Measurements from ENCODE around the gene ADAM12.
"Not testable (repeated sequence)": the region's sequence is repeated elsewhere in the genome, so short reads cannot be mapped to it uniquely, and the experiment has no call there.

ADAM12 gene

GRCh38 chr10:126256864-126257263, 131.4 kb downstream of the ADAM12 start:
- no peak for DNase-seq

DNA sequence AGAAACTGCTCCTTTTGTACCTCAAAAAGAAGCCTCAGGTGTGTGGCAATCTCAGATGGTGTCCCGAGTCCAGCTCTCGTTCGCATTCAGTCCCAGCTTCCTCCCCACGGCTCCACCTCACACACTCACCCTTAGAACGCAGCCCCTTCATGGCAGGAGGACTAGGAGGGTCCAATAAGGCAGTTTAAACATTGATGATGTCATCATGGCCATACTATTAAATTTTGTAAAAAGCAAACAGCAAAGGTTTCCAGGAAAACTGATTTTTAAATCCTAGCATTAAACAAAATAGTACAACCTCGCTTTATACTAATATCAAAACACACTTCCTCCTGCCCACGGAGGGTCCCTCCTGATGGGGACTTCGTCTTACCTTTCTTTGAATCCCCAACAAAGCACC, 133.0 kb downstream of the ADAM12 start:
- no peak for DNase-seq

DNA sequence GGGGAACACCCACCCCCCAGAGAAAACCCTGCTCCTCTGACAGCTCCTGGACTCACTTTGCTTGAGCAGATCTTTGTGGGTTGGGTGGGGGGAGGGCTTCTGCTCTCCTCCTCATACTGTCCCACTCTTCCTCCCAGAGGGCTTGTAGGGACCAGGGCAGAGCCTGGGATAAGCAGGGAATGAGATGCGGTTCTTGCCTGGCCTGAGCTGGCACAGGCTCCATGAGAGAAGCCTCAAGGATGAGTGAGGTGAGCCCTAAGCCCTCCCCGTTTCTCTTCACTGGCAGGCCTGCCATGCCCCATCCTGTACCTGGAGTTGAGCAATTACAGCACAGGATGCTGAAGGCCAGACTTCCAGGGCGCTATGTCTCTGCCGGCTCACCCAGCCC, 134.7 kb downstream of the ADAM12 start:
- no peak for DNase-seq

- DNase-seq: no peak
Observed at GRCh38 chr10:126252884-126253610, 135.2 kb downstream of the ADAM12 start.

GRCh38 chr10:126251778-126252407, 136.4 kb downstream of the ADAM12 start:
- no peak for DNase-seq

DNA sequence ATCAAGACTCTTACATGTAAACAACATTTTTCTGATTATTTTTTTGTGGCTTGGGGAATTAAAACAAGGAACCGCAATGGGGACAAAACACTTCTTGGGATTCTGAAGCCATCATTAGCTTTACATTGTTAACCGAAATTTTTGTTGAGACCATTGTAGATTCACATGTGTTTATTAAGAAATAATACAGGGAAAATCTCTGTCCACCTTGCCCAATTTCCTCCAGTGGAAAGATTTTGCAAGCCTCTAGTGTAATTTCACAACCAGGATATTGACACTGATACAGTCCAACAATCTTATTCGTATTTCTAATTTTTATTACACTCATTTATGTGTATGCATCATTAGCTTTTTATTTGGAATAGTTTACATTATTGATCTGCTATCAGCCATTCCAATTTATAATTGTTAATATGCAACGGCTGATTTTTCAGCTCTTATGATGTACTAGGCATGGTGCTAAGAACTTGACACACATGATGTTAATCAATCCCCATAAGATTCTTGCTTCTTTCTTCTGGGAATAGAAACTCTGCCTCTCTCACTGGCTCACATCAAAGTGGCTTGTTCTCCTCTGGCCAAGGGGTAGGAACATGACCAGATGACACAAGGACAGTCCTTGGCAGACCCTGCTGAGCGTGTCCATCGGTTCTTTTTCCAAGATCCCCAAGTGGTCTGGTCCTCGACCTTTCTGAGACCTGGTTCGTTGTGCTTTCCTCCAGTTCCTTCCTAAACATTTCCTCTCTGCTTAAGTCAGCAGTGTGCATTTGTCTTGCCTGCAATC, 137.6 kb downstream of the ADAM12 start:
- no peak for DNase-seq

DNA sequence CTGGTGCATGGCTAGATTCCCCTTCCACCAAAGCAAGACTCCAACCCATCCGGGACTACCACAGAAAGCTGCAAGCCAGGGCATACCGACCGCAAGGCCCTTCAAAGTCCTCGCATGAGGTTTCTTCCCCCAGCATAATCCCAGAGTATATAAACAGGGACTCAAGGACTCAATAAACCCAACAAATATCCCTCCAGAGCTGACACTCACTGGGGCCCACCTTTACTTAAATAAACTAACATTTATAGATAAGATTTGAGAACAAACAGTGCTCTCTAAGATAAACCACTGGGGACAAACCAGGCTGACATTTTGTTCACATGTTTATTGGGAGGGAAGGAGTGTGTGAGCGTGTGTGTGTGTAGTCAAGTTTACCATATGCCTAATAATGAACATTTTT, 138.2 kb downstream of the ADAM12 start:
- no peak for DNase-seq

DNA sequence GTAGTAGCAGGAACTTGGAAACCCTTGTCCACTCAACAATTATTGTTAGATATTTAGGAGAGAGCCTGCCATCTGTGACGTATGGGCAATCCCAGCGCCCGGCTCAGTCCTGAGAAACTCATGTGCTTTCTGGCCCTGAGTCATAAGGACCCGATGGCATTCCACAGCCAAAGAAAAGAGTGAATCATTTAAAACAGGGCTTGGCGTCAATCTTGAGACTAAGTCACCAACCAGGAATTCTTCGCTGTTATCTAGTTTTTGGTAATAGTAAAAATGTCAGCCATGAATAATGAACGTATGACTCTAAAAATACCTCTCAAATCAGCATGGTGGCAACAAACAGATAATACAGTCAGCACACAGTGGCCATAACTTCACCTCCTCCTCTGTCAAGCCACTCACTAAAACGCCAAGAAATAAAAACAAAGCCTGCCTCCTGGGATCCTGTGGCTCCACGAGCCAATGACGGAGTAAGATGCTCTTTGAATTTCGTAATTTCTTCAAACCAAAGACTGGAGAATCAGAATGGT, 140.8 kb downstream of the ADAM12 start:
- no peak for DNase-seq

GRCh38 chr10:126246396-126246795, 141.9 kb downstream of the ADAM12 start:
- DNase-seq: not testable (repeated sequence)

- no peak for DNase-seq
Observed at GRCh38 chr10:126245501-126245900, 142.8 kb downstream of the ADAM12 start.

- DNase-seq: no peak
Observed at GRCh38 chr10:126243971-126244370, 144.3 kb downstream of the ADAM12 start.

- DNase-seq: no peak
Observed at GRCh38 chr10:126243306-126243705, 145.0 kb downstream of the ADAM12 start.

GRCh38 chr10:126242397-126243260, 145.6 kb downstream of the ADAM12 start:
- no peak for DNase-seq

DNA sequence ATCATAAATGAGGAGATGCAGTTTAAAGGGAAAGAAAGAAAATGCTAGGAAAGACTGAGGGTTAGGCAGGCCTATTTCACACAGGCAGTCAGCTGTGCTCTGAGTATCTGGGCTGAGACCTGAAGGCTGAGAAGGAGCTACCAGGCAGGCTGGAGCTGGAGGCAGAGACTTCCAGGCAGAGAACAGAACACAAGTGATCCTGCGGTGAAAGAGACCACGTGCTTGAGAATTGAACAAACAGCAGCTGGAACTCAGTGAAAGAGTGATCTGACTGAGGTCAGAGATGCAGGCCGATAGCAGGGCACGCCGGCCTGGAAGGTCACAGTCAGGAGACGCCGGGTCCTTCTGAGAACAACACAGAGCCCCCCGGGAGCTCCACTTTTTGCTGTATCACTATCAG, 147.8 kb downstream of the ADAM12 start:
- no peak for DNase-seq

GRCh38 chr10:126239844-126240243, 148.4 kb downstream of the ADAM12 start:
- DNase-seq: no peak

GRCh38 chr10:126235979-126236851, 152.1 kb downstream of the ADAM12 start:
- DNase-seq: no peak

GRCh38 chr10:126235091-126235978, 152.9 kb downstream of the ADAM12 start:
- no peak for DNase-seq

GRCh38 chr10:126234630-126235029, 153.6 kb downstream of the ADAM12 start:
- DNase-seq: no peak

DNA sequence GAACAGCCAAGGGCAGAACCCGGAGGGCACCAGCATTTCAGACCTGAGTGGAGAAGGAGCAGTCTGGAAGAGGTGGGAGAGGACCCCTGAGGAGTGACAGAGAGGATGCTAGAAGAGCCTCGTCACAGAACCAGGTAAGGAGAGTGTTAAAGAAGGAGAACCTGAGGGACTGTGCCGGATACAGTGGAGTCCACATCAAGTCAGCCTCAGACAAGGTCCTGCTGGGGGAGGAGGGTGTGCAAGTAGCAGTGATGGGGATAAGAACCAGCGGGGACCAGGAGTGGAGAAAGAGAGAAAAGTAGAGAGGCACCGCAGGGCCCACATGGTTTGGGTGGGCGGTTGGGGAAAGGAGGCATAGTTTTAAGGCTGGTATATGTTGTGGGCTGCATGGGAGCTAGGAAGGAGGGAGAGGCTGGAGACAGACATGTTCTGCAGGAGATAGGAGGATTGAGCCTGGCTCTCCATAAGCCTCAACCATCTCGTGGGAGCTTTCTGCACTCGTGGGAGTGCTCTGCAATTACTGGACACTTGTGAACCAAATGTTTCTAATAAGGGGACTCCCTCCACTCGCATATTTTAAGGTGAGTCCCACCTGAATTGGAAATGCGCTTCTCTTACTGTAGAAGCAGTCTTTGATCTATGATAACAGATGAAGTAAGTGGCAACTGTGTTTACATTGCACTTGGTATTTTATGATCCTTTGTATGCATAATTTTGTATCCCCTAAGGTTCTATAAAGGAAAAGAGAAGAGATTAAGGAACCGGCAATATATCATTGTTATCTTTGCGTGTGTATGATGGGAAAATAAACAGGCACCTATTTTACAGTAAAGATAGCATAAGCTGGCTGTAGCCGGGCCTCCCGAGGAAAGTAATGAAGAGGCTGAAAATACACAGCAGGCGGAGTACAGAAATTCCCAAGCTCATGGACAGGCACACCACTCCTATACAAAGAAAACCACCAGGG, 154.8 kb downstream of the ADAM12 start:
- no peak for DNase-seq

Data from activated T-cell treated with anti-CD3 and anti-CD28 coated beads for 4 hours (primary cell).